Measurements from ENCODE around the gene KCNQ5. TPM values are rescaled to one million over a fixed set of nuclear protein-coding genes. Genes with fewer than 3 reads are reported as not detected.

KCNQ5 gene
- total and polyA plus RNA-seq, 12 donors = 0.10 to 3.6 (median 0.52) TPM

DNA sequence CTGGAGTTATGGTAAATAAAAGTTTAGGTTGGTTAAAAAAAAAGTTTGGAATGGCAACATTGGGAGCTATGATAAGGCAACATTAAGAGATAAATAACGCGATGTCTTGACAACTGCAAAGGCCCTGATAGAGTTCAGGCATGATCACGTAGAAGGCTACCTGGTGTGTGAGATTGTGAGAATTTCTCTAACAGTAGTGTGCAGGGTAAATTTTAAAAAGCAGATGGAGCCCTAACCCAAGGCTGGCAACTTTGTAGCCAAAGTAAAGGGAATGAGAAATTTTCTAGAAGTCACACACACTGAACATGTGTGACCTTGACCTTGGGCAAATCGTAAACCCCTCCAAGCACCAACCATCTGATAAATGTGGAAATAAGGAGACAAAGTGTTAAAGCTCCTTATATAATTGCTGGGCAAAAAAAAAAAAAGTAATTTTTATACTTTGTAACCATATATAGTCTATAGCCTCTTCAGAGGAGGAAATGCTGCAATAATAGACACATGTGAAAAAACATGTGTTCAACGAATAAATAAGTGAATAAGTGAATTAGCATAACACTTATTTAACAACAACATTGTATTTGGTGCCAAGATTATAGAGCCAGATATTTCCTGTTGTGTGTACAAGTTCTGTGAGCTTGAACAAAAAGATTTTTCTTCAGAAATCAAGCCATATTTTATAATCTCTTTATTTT, 18.2 kb downstream of the KCNQ5 start:
- 57 to 67% (median 61%) methylated on average over 5 of the region's 5 CpGs for WGBS, 4 donors
- no peaks in the 10 kb centered on the region for H3K4me1 ChIP-seq (replicated peaks in 1 of 2)
- intact Hi-C loops (cut with DNase I) = no loop called here
- H3K36me3 ChIP-seq (replicated peaks in 1 of 2) = no peaks in the 10 kb centered on the region
- TF ChIP-seq POLR2A (IDR thresholded peaks at IDR 0.05) = no peak
- TF ChIP-seq, protein P1, sequence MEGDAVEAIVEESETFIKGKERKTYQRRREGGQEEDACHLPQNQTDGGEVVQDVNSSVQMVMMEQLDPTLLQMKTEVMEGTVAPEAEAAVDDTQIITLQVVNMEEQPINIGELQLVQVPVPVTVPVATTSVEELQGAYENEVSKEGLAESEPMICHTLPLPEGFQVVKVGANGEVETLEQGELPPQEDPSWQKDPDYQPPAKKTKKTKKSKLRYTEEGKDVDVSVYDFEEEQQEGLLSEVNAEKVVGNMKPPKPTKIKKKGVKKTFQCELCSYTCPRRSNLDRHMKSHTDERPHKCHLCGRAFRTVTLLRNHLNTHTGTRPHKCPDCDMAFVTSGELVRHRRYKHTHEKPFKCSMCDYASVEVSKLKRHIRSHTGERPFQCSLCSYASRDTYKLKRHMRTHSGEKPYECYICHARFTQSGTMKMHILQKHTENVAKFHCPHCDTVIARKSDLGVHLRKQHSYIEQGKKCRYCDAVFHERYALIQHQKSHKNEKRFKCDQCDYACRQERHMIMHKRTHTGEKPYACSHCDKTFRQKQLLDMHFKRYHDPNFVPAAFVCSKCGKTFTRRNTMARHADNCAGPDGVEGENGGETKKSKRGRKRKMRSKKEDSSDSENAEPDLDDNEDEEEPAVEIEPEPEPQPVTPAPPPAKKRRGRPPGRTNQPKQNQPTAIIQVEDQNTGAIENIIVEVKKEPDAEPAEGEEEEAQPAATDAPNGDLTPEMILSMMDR (IDR thresholded peaks at IDR 0.05) = no peak
- H3K27ac ChIP-seq = no peak overlapping the region
- no peak overlapping the region for H3K4me3 ChIP-seq
- no peaks in the 10 kb centered on the region for H3K9me3 ChIP-seq (replicated peaks in 1 of 3)
- H3K27me3 ChIP-seq = no peaks in the 10 kb centered on the region
- no peak for DNase-seq

DNA sequence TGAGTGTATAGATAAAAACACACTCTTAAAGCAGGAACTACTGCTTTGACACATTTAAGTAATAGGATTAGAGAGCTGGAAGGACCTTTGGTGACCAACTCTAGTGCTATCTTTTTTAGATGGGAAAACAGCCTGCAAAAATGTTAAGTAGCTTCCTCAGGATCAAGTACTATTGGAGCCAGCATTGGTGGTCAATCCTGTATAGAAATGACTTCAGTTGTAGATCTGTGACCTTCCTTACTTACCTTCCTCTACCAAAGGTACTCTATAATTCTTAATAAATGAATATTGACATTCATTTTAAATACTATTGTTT, 18.7 kb downstream of the KCNQ5 start:
- no peaks in the 10 kb centered on the region for H3K36me3 ChIP-seq (replicated peaks in 1 of 2)
- intact Hi-C loops (cut with DNase I) = no loop called here
- H3K27ac ChIP-seq = no peak overlapping the region
- H3K4me3 ChIP-seq = no peak overlapping the region
- DNase-seq = no peak
- TF ChIP-seq POLR2A (IDR thresholded peaks at IDR 0.05) = no peak
- TF ChIP-seq, protein P1 (IDR thresholded peaks at IDR 0.05) = no peak
- H3K4me1 ChIP-seq (replicated peaks in 1 of 2) = no peaks in the 10 kb centered on the region
- H3K9me3 ChIP-seq (replicated peaks in 1 of 3) = no peaks in the 10 kb centered on the region
- no peaks in the 10 kb centered on the region for H3K27me3 ChIP-seq

DNA sequence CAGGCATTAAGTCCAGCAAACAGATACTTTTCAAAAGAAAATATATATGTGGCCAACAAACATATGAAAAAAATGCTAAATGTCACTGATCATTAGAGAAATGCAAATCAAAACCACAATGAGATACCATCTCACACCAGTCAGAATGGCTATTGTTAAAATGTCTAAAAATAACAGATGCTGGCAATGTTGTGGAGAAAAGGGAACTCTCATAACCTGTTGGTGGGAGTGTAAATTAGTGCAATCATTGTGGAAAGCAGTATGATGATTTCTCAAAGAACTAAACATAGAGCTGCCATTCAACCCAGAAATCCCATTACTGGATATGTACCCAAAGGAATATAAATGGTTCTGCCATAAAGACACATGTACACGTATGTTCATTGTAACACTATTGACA, 20.6 kb downstream of the KCNQ5 start:
- Histone ChIP-seq H3K27ac (no peak overlapping the region), H3K4me3 (no peak overlapping the region), H3K4me1 (replicated peaks in 1 of 2) (no peaks in the 10 kb centered on the region), H3K27me3 (no peaks in the 10 kb centered on the region), H3K36me3 (replicated peaks in 1 of 2) (no peaks in the 10 kb centered on the region), H3K9me3 (replicated peaks in 1 of 3) (no peaks in the 10 kb centered on the region)
- DNase-seq = no peak
- 74 to 85% (median 83%) methylated on average over 1 of the region's 1 CpG for WGBS, 4 donors
- TF ChIP-seq, protein P1 (IDR thresholded peaks at IDR 0.05) = no peak
- no peak for TF ChIP-seq POLR2A (IDR thresholded peaks at IDR 0.05)
- intact Hi-C loops (cut with DNase I) = no loop called here

DNA sequence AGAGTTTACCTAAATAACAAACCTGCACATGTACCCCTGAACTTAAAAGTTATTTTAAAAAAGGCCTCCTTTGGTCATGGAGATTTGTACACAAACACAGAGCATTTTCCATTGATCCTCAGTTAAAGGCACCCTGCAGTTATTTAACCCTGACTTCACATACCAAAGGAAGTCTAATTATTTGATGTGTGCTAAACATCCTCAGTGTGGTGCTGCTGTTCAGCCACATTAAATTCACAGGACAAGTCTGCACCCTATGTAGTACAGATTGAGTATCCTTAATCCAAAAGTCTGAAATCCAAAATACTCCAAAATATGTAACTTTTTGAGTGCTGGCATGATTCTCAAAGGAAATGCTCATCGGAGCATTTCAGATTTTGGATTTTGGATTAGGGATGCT, 21.4 kb downstream of the KCNQ5 start:
- Histone ChIP-seq H3K4me3 (no peak overlapping the region), H3K27ac (no peak overlapping the region), H3K4me1 (replicated peaks in 1 of 2) (no peaks in the 10 kb centered on the region), H3K27me3 (no peaks in the 10 kb centered on the region), H3K9me3 (replicated peaks in 1 of 3) (no peaks in the 10 kb centered on the region), H3K36me3 (replicated peaks in 1 of 2) (no peaks in the 10 kb centered on the region)
- TF ChIP-seq POLR2A (IDR thresholded peaks at IDR 0.05) = no peak
- TF ChIP-seq, protein P1 (IDR thresholded peaks at IDR 0.05) = no peak
- no peak for DNase-seq
- intact Hi-C loops (cut with DNase I) = no loop called here
- WGBS, 4 donors = 85 to 89% (median 87%) methylated on average over 1 of the region's 1 CpG
